ENCODE measurements around the gene PSTPIP1.

PSTPIP1 gene

GRCh38 chr15:76967067-76967466, 27.9 kb upstream of the PSTPIP1 start:
- TF ChIP-seq CTCF (IDR thresholded peaks at IDR 0.05; ENCODE audit: low read depth, low read length) (no peak), POLR2A (IDR thresholded peaks at IDR 0.05; ENCODE audit: extremely low read depth, insufficient read length) (no peak), MYC (IDR thresholded peaks at IDR 0.05; ENCODE audit: low read depth, low read length) (no peak), MAX (IDR thresholded peaks at IDR 0.05; ENCODE audit: low read depth, low read length) (no peak)
- DNase-seq (ENCODE audit: low read depth) = no peak

GRCh38 chr15:76968306-76968705, 26.6 kb upstream of the PSTPIP1 start:
- H3K4me3 ChIP-seq (ENCODE audit: low read depth, low read length) = no peak overlapping the region
- no peak for DNase-seq (ENCODE audit: low read depth)
- TF ChIP-seq POLR2A (IDR thresholded peaks at IDR 0.05; ENCODE audit: extremely low read depth, insufficient read length) (no peak), CTCF (IDR thresholded peaks at IDR 0.05; ENCODE audit: low read depth, low read length) (no peak), MAX (IDR thresholded peaks at IDR 0.05; ENCODE audit: low read depth, low read length) (no peak), MYC (IDR thresholded peaks at IDR 0.05; ENCODE audit: low read depth, low read length) (no peak)

More at GRCh38 chr15:76967067-76967466, 27.9 kb upstream of the PSTPIP1 start:
- H3K4me3 ChIP-seq (ENCODE audit: low read depth, low read length) = no peak overlapping the region

- H3K4me3 ChIP-seq (ENCODE audit: low read depth, low read length) = no peak overlapping the region
- peak; percentile 14 for DNase-seq (ENCODE audit: low read depth)
- TF ChIP-seq MAX (IDR thresholded peaks at IDR 0.05; ENCODE audit: low read depth, low read length) (no peak), MYC (IDR thresholded peaks at IDR 0.05; ENCODE audit: low read depth, low read length) (no peak), POLR2A (IDR thresholded peaks at IDR 0.05; ENCODE audit: extremely low read depth, insufficient read length) (no peak), CTCF (IDR thresholded peaks at IDR 0.05; ENCODE audit: low read depth, low read length) (no peak)
Observed at GRCh38 chr15:76972389-76973361, 22.3 kb upstream of the PSTPIP1 start.

- DNase-seq (ENCODE audit: low read depth) = peak; percentile 85
- TF ChIP-seq MYC (IDR thresholded peaks at IDR 0.05; ENCODE audit: low read depth, low read length) (peak; percentile 43; the same call in 1 of the 2 replicates), MAX (IDR thresholded peaks at IDR 0.05; ENCODE audit: low read depth, low read length) (0 out of 2 replicates have a peak, but pooled peaks have one; percentile 43), CTCF (IDR thresholded peaks at IDR 0.05; ENCODE audit: low read depth, low read length) (peak; percentile 94), POLR2A (IDR thresholded peaks at IDR 0.05; ENCODE audit: extremely low read depth, insufficient read length) (no peak)
- no peak overlapping the region for H3K4me3 ChIP-seq (ENCODE audit: low read depth, low read length)
Observed at GRCh38 chr15:76973362-76973743, 21.6 kb upstream of the PSTPIP1 start.

GRCh38 chr15:76973906-76974305, 21.0 kb upstream of the PSTPIP1 start:
- H3K4me3 ChIP-seq (ENCODE audit: low read depth, low read length) = no peak overlapping the region
- TF ChIP-seq POLR2A (IDR thresholded peaks at IDR 0.05; ENCODE audit: extremely low read depth, insufficient read length) (no peak), MAX (IDR thresholded peaks at IDR 0.05; ENCODE audit: low read depth, low read length) (no peak), CTCF (IDR thresholded peaks at IDR 0.05; ENCODE audit: low read depth, low read length) (no peak), MYC (IDR thresholded peaks at IDR 0.05; ENCODE audit: low read depth, low read length) (no peak)
- peak; percentile 14 for DNase-seq (ENCODE audit: low read depth)

Data from NB4 (cell line).